GM12878 (cell line): Measurements from ENCODE around the gene ANKRD44. TPM values are rescaled to one million over a fixed set of nuclear protein-coding genes. Genes with fewer than 3 reads are reported as not detected.

Experiments used
- ATF3 ChIP-seq: IDR thresholded peaks from 2 replicates; pipeline ENCODE4 v1.6.1; 2011; ENCODE audit warnings: low read depth, mild to moderate bottlenecking, low read length, moderate library complexity, borderline replicate concordance; ENCODE audit errors: extremely low read depth
- ATF7 ChIP-seq: fragments of 450-650 bp; IDR thresholded peaks from 2 replicates; pipeline ENCODE4 v1.6.1; 2016; ENCODE audit warnings: low read depth, mild to moderate bottlenecking
- BRCA1 ChIP-seq: IDR thresholded peaks from 2 replicates; pipeline ENCODE4 v1.6.1; 2011; ENCODE audit warnings: low read depth, low read length, improper control_type of control experiment
- CBX3 ChIP-seq: fragments of 200-600 bp; sonication (generic); IDR thresholded peaks from 2 replicates; pipeline ENCODE4 v1.6.1; 2016; ENCODE audit warnings: low read depth, borderline replicate concordance
- EGR1 ChIP-seq, 2 experiments: IDR thresholded peaks; 1 replicate in 1 of 2; 2 replicates in 1 of 2; pipeline ENCODE4 v1.6.1; 2011 to 2012; ENCODE audit warnings: low read depth in 2 of 2, low read length in 2 of 2, borderline replicate concordance in 1 of 2, mild to moderate bottlenecking in 1 of 2, moderate library complexity in 1 of 2
- GABPA ChIP-seq: IDR thresholded peaks from 2 replicates; pipeline ENCODE4 v1.6.1; 2014; ENCODE audit warnings: antibody characterized with exemption, low read depth, mild to moderate bottlenecking, inconsistent platforms
- HSF1 ChIP-seq: fragments of 150-350 bp; IDR thresholded peaks from 2 replicates; pipeline ENCODE4 v1.6.1; 2014; ENCODE audit warnings: mild to moderate bottlenecking, low read depth, low read length
- JUND ChIP-seq: IDR thresholded peaks from 2 replicates; pipeline ENCODE4 v1.6.1; 2012; ENCODE audit warnings: low read depth, mild to moderate bottlenecking, low read length, improper control_type of control experiment, moderate library complexity
- MTA2 ChIP-seq: fragments of 450-650 bp; IDR thresholded peaks from 2 replicates; pipeline ENCODE4 v1.6.1; 2016; ENCODE audit warnings: low read depth, mild to moderate bottlenecking, moderate library complexity
- MYB ChIP-seq: fragments of 150-350 bp; IDR thresholded peaks from 2 replicates; pipeline ENCODE4 v1.6.1; 2014; ENCODE audit warnings: mild to moderate bottlenecking, low read depth, low read length, borderline replicate concordance
- NKRF ChIP-seq: fragments of 450-650 bp; conservative IDR thresholded peaks from 2 replicates; pipeline ENCODE4 v1.6.1; 2017; ENCODE audit warnings: mild to moderate bottlenecking, moderate library complexity
- POLR2AphosphoS2 ChIP-seq: IDR thresholded peaks from 2 replicates; pipeline ENCODE4 v1.6.1; 2011; ENCODE audit warnings: low read depth, mild to moderate bottlenecking, low read length, improper control_type of control experiment, moderate library complexity
- SP1 ChIP-seq: IDR thresholded peaks from one replicate; pipeline ENCODE4 v1.6.1; 2011; ENCODE audit warnings: low read depth, low read length
- TCF7 ChIP-seq: IDR thresholded peaks from 2 replicates; pipeline ENCODE4 v1.6.1; 2014; ENCODE audit warnings: antibody characterized with exemption, borderline replicate concordance
- polyA plus RNA-seq, 11 experiments: library from polyadenylated mRNA; depleted of rRNA in 4 of 11; unstranded in 6 of 11; stranded (reverse) in 5 of 11; fragments of >200 nt; fragmentation: Nextera tagmentation in 4 of 11; fragmentation: Illumina TruSeq in 1 of 11; extraction: Ambion mirVana in 4 of 11; extraction: Trizol in 1 of 11; gene quantifications; 1 replicate in 1 of 11; 2 replicates in 10 of 11; pipeline versions ENCODE4 v1.2.1 to v1.2.3, GENCODE V29; 2011 to 2016; ENCODE audit warnings: inconsistent platforms in 2 of 11, missing spikeins in 2 of 11, low read depth in 1 of 11
- total RNA-seq, 4 experiments: library from RNA; depleted of rRNA in 3 of 4; stranded (reverse); fragments of >200 nt in 3 of 4; fragmentation: Illumina TruSeq in 1 of 4; extraction: Trizol in 1 of 4; gene quantifications; 2 replicates each; pipeline versions ENCODE4 v1.2.1 to v1.2.3, GENCODE V29; 2013 to 2021
- TF ChIP-seq, protein P1 (sequence below): IDR thresholded peaks from 2 replicates; pipeline ENCODE4 v1.6.1; 2011; ENCODE audit warnings: mild to moderate bottlenecking, low read depth, low read length, moderate library complexity; ENCODE audit not compliant: insufficient replicate concordance
- TF ChIP-seq, protein P2 (sequence below): IDR thresholded peaks from 2 replicates; pipeline ENCODE4 v1.6.1; 2012; ENCODE audit warnings: low read length, inconsistent platforms
- TF ChIP-seq, protein P3 (sequence below): fragments of 450-650 bp; formaldehyde crosslinking; IDR thresholded peaks from 2 replicates; pipeline ENCODE4 v1.4.0; 2020; ENCODE audit warnings: mild to moderate bottlenecking, moderate library complexity
- TF ChIP-seq, protein P4 (sequence below): IDR thresholded peaks from 2 replicates; pipeline ENCODE4 v1.6.1; 2011; ENCODE audit warnings: borderline replicate concordance, low read depth, mild to moderate bottlenecking, moderate library complexity, low read length; ENCODE audit not compliant: insufficient read depth, poor library complexity, severe bottlenecking

ANKRD44 gene
- total and polyA plus RNA-seq, 10 of the 15 experiments (the other 5 are each of a cell fraction or from before 2014, with no cell fraction given): 19.1 to 99.1 (median 59.6) TPM

DNA sequence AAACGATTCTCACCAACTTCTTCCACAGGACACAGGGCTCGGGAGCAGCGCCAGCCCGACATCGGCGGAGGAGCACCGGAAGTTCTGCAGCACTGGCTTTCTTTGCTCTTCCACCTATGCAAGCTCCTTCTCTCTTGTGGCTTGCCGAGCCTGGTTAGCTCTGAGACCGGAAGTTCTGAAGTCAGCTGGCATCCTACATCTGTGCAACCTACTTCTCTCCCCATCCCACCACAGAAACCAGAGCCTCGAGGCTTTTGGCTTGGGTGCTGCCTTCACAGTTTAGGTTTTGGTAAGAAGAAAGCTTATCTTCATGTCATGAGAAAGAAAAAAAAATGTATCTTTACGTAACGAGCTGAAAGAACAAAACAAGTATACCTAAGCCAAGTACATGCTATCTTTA, 111.7 kb downstream of the ANKRD44 start (continued):
- TF ChIP-seq GABPA (peak; percentile 90), MYB (no peak), SP1 (peak; percentile 38), ATF7 (peak; percentile 59; the same call in 1 of the 2 replicates), NKRF (no peak), TCF7 (peak; percentile 46; the same call in 1 of the 2 replicates), EGR1 (IDR thresholded peaks at IDR 0.05; ENCODE audit: borderline replicate concordance in 1 of 2, low read depth in 2 of 2, low read length in 2 of 2) (no peak), POLR2AphosphoS2 (no peak), MTA2 (peak; percentile 65), JUND (no peak), ATF3 (no peak), CBX3 (no peak), HSF1 (no peak), BRCA1 (no peak)
- TF ChIP-seq, protein P1, sequence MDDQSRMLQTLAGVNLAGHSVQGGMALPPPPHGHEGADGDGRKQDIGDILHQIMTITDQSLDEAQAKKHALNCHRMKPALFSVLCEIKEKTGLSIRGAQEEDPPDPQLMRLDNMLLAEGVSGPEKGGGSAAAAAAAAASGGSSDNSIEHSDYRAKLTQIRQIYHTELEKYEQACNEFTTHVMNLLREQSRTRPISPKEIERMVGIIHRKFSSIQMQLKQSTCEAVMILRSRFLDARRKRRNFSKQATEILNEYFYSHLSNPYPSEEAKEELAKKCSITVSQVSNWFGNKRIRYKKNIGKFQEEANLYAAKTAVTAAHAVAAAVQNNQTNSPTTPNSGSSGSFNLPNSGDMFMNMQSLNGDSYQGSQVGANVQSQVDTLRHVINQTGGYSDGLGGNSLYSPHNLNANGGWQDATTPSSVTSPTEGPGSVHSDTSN: peak; percentile 72
- TF ChIP-seq, protein P2, sequence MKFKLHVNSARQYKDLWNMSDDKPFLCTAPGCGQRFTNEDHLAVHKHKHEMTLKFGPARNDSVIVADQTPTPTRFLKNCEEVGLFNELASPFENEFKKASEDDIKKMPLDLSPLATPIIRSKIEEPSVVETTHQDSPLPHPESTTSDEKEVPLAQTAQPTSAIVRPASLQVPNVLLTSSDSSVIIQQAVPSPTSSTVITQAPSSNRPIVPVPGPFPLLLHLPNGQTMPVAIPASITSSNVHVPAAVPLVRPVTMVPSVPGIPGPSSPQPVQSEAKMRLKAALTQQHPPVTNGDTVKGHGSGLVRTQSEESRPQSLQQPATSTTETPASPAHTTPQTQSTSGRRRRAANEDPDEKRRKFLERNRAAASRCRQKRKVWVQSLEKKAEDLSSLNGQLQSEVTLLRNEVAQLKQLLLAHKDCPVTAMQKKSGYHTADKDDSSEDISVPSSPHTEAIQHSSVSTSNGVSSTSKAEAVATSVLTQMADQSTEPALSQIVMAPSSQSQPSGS: peak; percentile 74; the same call in 1 of the 2 replicates
- TF ChIP-seq, protein P3, sequence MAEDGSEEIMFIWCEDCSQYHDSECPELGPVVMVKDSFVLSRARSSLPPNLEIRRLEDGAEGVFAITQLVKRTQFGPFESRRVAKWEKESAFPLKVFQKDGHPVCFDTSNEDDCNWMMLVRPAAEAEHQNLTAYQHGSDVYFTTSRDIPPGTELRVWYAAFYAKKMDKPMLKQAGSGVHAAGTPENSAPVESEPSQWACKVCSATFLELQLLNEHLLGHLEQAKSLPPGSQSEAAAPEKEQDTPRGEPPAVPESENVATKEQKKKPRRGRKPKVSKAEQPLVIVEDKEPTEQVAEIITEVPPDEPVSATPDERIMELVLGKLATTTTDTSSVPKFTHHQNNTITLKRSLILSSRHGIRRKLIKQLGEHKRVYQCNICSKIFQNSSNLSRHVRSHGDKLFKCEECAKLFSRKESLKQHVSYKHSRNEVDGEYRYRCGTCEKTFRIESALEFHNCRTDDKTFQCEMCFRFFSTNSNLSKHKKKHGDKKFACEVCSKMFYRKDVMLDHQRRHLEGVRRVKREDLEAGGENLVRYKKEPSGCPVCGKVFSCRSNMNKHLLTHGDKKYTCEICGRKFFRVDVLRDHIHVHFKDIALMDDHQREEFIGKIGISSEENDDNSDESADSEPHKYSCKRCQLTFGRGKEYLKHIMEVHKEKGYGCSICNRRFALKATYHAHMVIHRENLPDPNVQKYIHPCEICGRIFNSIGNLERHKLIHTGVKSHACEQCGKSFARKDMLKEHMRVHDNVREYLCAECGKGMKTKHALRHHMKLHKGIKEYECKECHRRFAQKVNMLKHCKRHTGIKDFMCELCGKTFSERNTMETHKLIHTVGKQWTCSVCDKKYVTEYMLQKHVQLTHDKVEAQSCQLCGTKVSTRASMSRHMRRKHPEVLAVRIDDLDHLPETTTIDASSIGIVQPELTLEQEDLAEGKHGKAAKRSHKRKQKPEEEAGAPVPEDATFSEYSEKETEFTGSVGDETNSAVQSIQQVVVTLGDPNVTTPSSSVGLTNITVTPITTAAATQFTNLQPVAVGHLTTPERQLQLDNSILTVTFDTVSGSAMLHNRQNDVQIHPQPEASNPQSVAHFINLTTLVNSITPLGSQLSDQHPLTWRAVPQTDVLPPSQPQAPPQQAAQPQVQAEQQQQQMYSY (CRISPR knock-in tag): no peak
- TF ChIP-seq, protein P4, sequence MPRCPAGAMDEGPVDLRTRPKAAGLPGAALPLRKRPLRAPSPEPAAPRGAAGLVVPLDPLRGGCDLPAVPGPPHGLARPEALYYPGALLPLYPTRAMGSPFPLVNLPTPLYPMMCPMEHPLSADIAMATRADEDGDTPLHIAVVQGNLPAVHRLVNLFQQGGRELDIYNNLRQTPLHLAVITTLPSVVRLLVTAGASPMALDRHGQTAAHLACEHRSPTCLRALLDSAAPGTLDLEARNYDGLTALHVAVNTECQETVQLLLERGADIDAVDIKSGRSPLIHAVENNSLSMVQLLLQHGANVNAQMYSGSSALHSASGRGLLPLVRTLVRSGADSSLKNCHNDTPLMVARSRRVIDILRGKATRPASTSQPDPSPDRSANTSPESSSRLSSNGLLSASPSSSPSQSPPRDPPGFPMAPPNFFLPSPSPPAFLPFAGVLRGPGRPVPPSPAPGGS: peak; percentile 41
